ENCODE results near the gene GPR31.

Gene GPR31

GRCh38 chr6:167165858-167166471 is 8.2 kb upstream of the GPR31 start:
- DNase-seq (ENCODE audit: low read depth): no peak

- no peak for DNase-seq (ENCODE audit: low read depth)
Observed at GRCh38 chr6:167164261-167164660, 6.5 kb upstream of the GPR31 start.

GRCh38 chr6:167163476-167164011 is 5.8 kb upstream of the GPR31 start:
- no peak for DNase-seq (ENCODE audit: low read depth)

GRCh38 chr6:167162591-167162990 is 4.8 kb upstream of the GPR31 start:
- DNase-seq (ENCODE audit: low read depth): no peak

- no peak for DNase-seq (ENCODE audit: low read depth)
Observed at GRCh38 chr6:167161851-167162467, 4.2 kb upstream of the GPR31 start.

GRCh38 chr6:167157414-167157813 is 366 bp downstream of the GPR31 start:
- DNase-seq (ENCODE audit: low read depth): no peak

GRCh38 chr6:167154895-167155294 is 2.9 kb downstream of the GPR31 start:
- DNase-seq (ENCODE audit: low read depth): no peak

GRCh38 chr6:167154291-167154690 is 3.5 kb downstream of the GPR31 start:
- DNase-seq (ENCODE audit: low read depth): no peak

- DNase-seq (ENCODE audit: low read depth): no peak
Observed at GRCh38 chr6:167153521-167153959, 4.2 kb downstream of the GPR31 start.

GRCh38 chr6:167152862-167153261 is 4.9 kb downstream of the GPR31 start:
- no peak for DNase-seq (ENCODE audit: low read depth)

GRCh38 chr6:167151648-167152047 is 6.1 kb downstream of the GPR31 start:
- DNase-seq (ENCODE audit: low read depth): no peak

- no peak for DNase-seq (ENCODE audit: low read depth)
Observed at GRCh38 chr6:167150941-167151549, 6.7 kb downstream of the GPR31 start.

GRCh38 chr6:167148997-167149396 is 8.8 kb downstream of the GPR31 start:
- no peak for DNase-seq (ENCODE audit: low read depth)

GRCh38 chr6:167148021-167148420 is 9.8 kb downstream of the GPR31 start:
- DNase-seq (ENCODE audit: low read depth): no peak

GRCh38 chr6:167146977-167147376 is 10.8 kb downstream of the GPR31 start:
- DNase-seq (ENCODE audit: low read depth): no peak

GRCh38 chr6:167146135-167146534 is 11.6 kb downstream of the GPR31 start:
- no peak for DNase-seq (ENCODE audit: low read depth)

- no peak for DNase-seq (ENCODE audit: low read depth)
Observed at GRCh38 chr6:167145461-167145860, 12.3 kb downstream of the GPR31 start.

GRCh38 chr6:167143041-167143440 is 14.7 kb downstream of the GPR31 start:
- DNase-seq (ENCODE audit: low read depth): no peak

GRCh38 chr6:167142433-167142761 is 15.4 kb downstream of the GPR31 start:
- DNase-seq (ENCODE audit: low read depth): no peak

GRCh38 chr6:167141667-167142432 is 15.9 kb downstream of the GPR31 start:
- DNase-seq (ENCODE audit: low read depth): peak; percentile 50

GRCh38 chr6:167140589-167141474 is 16.9 kb downstream of the GPR31 start:
- no peak for DNase-seq (ENCODE audit: low read depth)

- no peak for DNase-seq (ENCODE audit: low read depth)
Observed at GRCh38 chr6:167139761-167140160, 18.0 kb downstream of the GPR31 start.

All from activated T-helper 9 cell treated with anti-CD3 and anti-CD28 coated beads, Interleukin-2, amount 50 U/mL, for 16 hours (primary cell).